Osteoblast (primary cell): Measurements from ENCODE around the gene MEF2C. TPM values are rescaled to one million over a fixed set of nuclear protein-coding genes. Genes with fewer than 3 reads are reported as not detected.
A peak's percentile ranks its signal among the peaks of the same experiment; 100 is the strongest.

Experiments used
- DNase-seq: peaks from one replicate; pipeline ENCODE4 v3.0.0; 2011; ENCODE audit warnings: low spot score, mixed read lengths; ENCODE audit not compliant: insufficient read length; ENCODE audit errors: missing footprints
- H2AFZ ChIP-seq: 2 replicates; pipeline ENCODE4 v1.6.0; 2011; ENCODE audit warnings: mild to moderate bottlenecking, low read length
- H3K27ac ChIP-seq: 2 replicates; pipeline ENCODE4 v1.5.1; 2011; ENCODE audit warnings: mild to moderate bottlenecking, low read depth, low read length, moderate library complexity
- H3K27me3 ChIP-seq: 2 replicates; pipeline ENCODE4 v1.6.0; 2012; ENCODE audit warnings: mild to moderate bottlenecking, control low read depth, inconsistent platforms, low read length, moderate library complexity; ENCODE audit not compliant: insufficient read depth
- H3K36me3 ChIP-seq: 2 replicates; pipeline ENCODE4 v1.5.1; 2011; ENCODE audit warnings: mild to moderate bottlenecking, low read length, control low read depth, moderate library complexity; ENCODE audit not compliant: insufficient read depth
- H3K4me1 ChIP-seq: 2 replicates; pipeline ENCODE4 v1.5.1; 2011; ENCODE audit warnings: mild to moderate bottlenecking, low read length, control low read depth, moderate library complexity; ENCODE audit not compliant: insufficient read depth
- H3K4me2 ChIP-seq: 2 replicates; pipeline ENCODE4 v1.6.0; 2011; ENCODE audit warnings: mild to moderate bottlenecking, low read length; ENCODE audit not compliant: insufficient read depth
- H3K4me3 ChIP-seq: fragments of 200-600 bp; sonication (generic); 3 replicates; pipeline ENCODE4 v1.5.1; 2012; ENCODE audit warnings: mild to moderate bottlenecking, low read length, inconsistent platforms; ENCODE audit not compliant: insufficient read depth
- H3K79me2 ChIP-seq: 2 replicates; pipeline ENCODE4 v1.6.0; 2012; ENCODE audit warnings: mild to moderate bottlenecking, low read length, control low read depth, inconsistent platforms; ENCODE audit not compliant: insufficient read depth
- H3K9me3 ChIP-seq: 2 replicates; pipeline ENCODE4 v1.5.1; 2011; ENCODE audit warnings: low read depth, low read length, control low read depth
- H4K20me1 ChIP-seq: 2 replicates; pipeline ENCODE4 v1.6.0; 2012; ENCODE audit warnings: mild to moderate bottlenecking, low read length, control low read depth; ENCODE audit not compliant: insufficient read depth
- total RNA-seq: library from RNA; depleted of rRNA; stranded (reverse); fragments of >200 nt; gene quantifications from 2 replicates; pipeline ENCODE4 v1.2.3, GENCODE V29; 2012
- TF ChIP-seq, protein P1 (sequence below): IDR thresholded peaks from 2 replicates; pipeline ENCODE4 v1.5.1; 2011; ENCODE audit warnings: mild to moderate bottlenecking, low read depth, low read length, moderate library complexity; ENCODE audit errors: extremely low read depth

The MEF2C gene
- total RNA-seq, 1 donor: 13.4 TPM

DNA sequence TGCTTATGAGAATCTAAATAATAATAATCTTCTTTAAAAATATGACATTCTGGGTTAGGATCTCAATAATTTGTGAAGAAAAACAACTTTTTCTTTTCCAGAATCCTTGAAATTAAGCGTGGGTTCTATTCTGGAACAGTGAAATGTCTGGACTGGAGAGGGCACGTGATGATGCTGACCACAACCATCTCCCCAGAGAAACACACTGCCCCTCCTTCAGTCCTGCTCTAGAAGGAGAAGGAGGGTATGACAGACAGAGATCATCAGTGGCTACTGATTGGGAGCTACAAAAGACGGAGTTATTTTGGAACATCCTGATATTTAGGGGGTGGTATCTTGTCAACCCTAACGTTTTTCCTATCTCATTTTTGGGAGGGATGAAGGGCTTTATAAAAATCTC is 40.2 kb downstream of the MEF2C start:
- DNase-seq: no peak
- Histone ChIP-seq H3K4me2 (peak overlapping the region; percentile 40), H3K4me3 (no peak overlapping the region), H3K9me3 (no peaks in the 10 kb centered on the region), H3K4me1 (peaks cover 5% of the 10 kb centered on the region), H3K79me2 (no peaks in the 10 kb centered on the region), H3K27me3 (no peaks in the 10 kb centered on the region), H4K20me1 (no peaks in the 10 kb centered on the region), H3K36me3 (no peaks in the 10 kb centered on the region), H2AFZ (no peak overlapping the region), H3K27ac (no peak overlapping the region)
- TF ChIP-seq, protein P1, sequence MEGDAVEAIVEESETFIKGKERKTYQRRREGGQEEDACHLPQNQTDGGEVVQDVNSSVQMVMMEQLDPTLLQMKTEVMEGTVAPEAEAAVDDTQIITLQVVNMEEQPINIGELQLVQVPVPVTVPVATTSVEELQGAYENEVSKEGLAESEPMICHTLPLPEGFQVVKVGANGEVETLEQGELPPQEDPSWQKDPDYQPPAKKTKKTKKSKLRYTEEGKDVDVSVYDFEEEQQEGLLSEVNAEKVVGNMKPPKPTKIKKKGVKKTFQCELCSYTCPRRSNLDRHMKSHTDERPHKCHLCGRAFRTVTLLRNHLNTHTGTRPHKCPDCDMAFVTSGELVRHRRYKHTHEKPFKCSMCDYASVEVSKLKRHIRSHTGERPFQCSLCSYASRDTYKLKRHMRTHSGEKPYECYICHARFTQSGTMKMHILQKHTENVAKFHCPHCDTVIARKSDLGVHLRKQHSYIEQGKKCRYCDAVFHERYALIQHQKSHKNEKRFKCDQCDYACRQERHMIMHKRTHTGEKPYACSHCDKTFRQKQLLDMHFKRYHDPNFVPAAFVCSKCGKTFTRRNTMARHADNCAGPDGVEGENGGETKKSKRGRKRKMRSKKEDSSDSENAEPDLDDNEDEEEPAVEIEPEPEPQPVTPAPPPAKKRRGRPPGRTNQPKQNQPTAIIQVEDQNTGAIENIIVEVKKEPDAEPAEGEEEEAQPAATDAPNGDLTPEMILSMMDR: no peak

DNA sequence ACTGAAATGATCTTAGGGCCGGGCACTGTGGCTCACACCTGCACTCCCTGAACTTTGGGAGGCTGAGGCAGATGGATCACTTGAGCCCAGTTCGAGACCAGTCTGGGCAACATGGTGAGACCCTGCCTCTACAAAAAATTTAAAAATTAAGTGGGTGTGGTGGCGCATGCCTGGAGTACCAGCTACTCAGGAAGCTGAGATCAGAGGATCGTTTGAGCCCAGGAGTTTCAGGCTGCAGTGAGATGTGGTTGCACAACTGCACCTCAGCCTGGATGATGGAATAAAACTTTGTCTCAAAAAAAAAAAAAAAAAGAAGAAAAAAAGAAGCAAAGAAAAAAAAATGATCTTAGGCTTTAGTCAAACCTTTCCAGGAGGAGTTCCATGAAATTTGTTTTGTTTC is 41.8 kb downstream of the MEF2C start:
- TF ChIP-seq, protein P1: no peak
- Histone ChIP-seq H4K20me1 (no peaks in the 10 kb centered on the region), H3K27me3 (no peaks in the 10 kb centered on the region), H3K36me3 (no peaks in the 10 kb centered on the region), H2AFZ (no peak overlapping the region), H3K4me1 (peaks cover 9% of the 10 kb centered on the region), H3K27ac (no peak overlapping the region), H3K9me3 (no peaks in the 10 kb centered on the region), H3K4me2 (no peak overlapping the region), H3K79me2 (no peaks in the 10 kb centered on the region), H3K4me3 (no peak overlapping the region)
- DNase-seq: no peak

DNA sequence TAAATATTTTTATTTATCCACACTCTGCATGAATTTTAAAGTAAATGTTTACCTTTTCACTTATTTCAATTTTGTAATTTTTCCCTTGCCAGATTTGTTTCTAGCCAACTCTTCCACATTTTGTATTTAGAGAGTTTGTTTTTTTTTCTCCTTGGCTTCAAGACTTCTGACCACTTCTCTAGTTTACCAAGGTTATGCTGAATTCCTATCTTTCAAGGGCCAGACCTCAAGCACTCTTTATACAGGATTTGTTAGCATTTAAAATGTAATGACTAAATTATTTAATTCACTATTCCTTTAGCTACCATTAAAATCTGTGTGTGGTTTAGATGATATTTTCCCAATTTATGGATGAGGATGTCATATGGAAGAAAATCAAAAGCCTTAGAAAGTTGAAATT is 42.5 kb downstream of the MEF2C start:
- no peak overlapping the region for H3K27ac ChIP-seq
- DNase-seq: no peak
- no peaks in the 10 kb centered on the region for H4K20me1 ChIP-seq
- H3K4me3 ChIP-seq: no peak overlapping the region
- H3K36me3 ChIP-seq: no peaks in the 10 kb centered on the region
- H3K4me2 ChIP-seq: no peak overlapping the region
- no peaks in the 10 kb centered on the region for H3K79me2 ChIP-seq
- no peaks in the 10 kb centered on the region for H3K9me3 ChIP-seq
- H2AFZ ChIP-seq: no peak overlapping the region
- TF ChIP-seq, protein P1: no peak
- H3K4me1 ChIP-seq: peaks cover 10% of the 10 kb centered on the region
- no peaks in the 10 kb centered on the region for H3K27me3 ChIP-seq

DNA sequence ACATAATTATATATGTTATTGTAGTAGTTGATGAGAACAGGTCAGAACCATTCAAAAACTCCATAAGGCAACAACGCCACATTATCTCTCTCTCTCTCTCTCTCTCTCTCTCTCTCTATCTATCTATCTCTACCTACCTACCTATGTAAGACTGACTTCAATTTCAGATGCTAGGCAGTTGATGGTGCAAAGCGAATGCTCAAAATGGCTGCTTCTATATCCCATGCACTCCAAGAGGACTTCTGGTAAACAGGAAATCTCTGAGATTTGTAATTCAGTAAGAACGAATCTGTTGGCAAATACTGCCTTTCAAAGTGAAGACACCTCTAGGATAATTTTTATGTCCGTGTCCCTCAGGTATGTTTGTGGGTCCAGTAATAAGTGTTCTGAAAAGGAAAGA is 43.7 kb downstream of the MEF2C start:
- no peak overlapping the region for H2AFZ ChIP-seq
- no peaks in the 10 kb centered on the region for H3K27me3 ChIP-seq
- peaks cover 10% of the 10 kb centered on the region for H3K4me1 ChIP-seq
- DNase-seq: no peak
- no peaks in the 10 kb centered on the region for H3K36me3 ChIP-seq
- H3K79me2 ChIP-seq: peaks cover 2% of the 10 kb centered on the region
- H3K4me2 ChIP-seq: no peak overlapping the region
- no peaks in the 10 kb centered on the region for H4K20me1 ChIP-seq
- no peak overlapping the region for H3K4me3 ChIP-seq
- TF ChIP-seq, protein P1: no peak
- no peak overlapping the region for H3K27ac ChIP-seq
- no peaks in the 10 kb centered on the region for H3K9me3 ChIP-seq
